ENCODE data around the gene RBMS3. TPM values are rescaled to one million over a fixed set of nuclear protein-coding genes. Genes with fewer than 3 reads are reported as not detected.

RBMS3 gene
- total RNA-seq, 1 experiment from 2014 or later = 0.42 TPM

DNA sequence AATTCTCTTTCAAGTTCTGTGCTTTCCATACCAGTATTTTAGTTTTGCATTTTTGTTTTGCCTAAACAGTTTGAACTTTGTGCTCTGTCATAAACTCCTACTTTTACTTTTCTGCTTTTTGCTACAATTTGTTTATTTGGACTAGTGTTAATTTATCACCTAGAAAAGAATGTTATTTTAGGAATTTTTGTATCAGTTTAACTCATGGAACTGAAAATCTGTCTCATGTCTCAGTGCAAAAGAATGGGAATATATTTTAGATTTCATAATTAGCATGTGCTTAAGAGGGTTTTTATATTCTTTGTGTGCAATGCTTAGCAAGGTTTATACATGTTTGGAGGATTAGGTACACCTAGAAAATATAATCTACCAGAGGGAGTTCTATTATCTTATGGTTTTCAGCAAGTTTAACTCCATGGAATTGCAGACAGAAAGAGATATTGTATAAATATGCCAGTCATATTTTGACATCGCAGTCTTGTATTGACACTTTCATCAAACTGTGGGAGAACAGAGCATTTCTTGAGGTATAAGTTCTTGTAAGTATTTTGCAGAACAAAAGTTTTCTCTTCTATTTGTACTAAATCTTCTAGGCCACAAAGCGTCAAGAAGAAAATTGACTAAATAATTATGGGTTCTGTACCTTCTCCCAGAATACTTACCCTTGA, 409.9 kb downstream of the RBMS3 start:
- no TSS peak for BruUV-seq (replicated peaks)
- Histone ChIP-seq H3K27me3 (ENCODE audit: insufficient read depth, low read length) (no peaks in the 10 kb centered on the region), H3K4me3 (replicated peaks in 1 of 2; ENCODE audit: low read depth in 1 of 2, low read length in 2 of 2) (no peak overlapping the region), H3K9me2 (ENCODE audit: insufficient read depth) (no peaks in the 10 kb centered on the region), H2AFZ (ENCODE audit: low read depth, low read length, poor library complexity, severe bottlenecking) (no peak overlapping the region), H3K4me2 (ENCODE audit: low read length) (no peak overlapping the region), H3K9ac (ENCODE audit: low read length) (no peak overlapping the region), H3K9me3 (ENCODE audit: control insufficient read depth in 1 of 2, insufficient read depth in 1 of 2, low read depth in 1 of 2, low read length in 2 of 2) (no peaks in the 10 kb centered on the region), H3K36me3 (ENCODE audit: control insufficient read depth in 1 of 2, insufficient read depth in 2 of 2, low read length in 2 of 2) (no peaks in the 10 kb centered on the region), H3K27ac (ENCODE audit: low read depth, low read length) (no peak overlapping the region), H3K79me2 (ENCODE audit: insufficient read depth, low read length) (no peaks in the 10 kb centered on the region), H3K4me1 (ENCODE audit: control insufficient read depth in 1 of 2, insufficient read depth in 2 of 2, low read length in 2 of 2) (peaks cover 7 to 26% of the 10 kb centered on the region in 2 experiments), H4K20me1 (ENCODE audit: insufficient read depth) (no peaks in the 10 kb centered on the region)
- POLR2A ChIA-PET = no interaction called here
- intact Hi-C loops (cut with micrococcal nuclease) = no loop called here
- RAD21 ChIA-PET (ENCODE audit: low non-redundant PET in 1 of 2, low total read pairs in 2 of 2, uncharacterized antibody in 2 of 2, unreplicated experiment in 2 of 2) = no interaction called here
- no peak for TF ChIP-seq TCF7L2 (IDR thresholded peaks at IDR 0.05; ENCODE audit: borderline replicate concordance, extremely low read depth, insufficient read depth, insufficient read length)
- TF ChIP-seq, protein P1, sequence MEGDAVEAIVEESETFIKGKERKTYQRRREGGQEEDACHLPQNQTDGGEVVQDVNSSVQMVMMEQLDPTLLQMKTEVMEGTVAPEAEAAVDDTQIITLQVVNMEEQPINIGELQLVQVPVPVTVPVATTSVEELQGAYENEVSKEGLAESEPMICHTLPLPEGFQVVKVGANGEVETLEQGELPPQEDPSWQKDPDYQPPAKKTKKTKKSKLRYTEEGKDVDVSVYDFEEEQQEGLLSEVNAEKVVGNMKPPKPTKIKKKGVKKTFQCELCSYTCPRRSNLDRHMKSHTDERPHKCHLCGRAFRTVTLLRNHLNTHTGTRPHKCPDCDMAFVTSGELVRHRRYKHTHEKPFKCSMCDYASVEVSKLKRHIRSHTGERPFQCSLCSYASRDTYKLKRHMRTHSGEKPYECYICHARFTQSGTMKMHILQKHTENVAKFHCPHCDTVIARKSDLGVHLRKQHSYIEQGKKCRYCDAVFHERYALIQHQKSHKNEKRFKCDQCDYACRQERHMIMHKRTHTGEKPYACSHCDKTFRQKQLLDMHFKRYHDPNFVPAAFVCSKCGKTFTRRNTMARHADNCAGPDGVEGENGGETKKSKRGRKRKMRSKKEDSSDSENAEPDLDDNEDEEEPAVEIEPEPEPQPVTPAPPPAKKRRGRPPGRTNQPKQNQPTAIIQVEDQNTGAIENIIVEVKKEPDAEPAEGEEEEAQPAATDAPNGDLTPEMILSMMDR (IDR thresholded peaks at IDR 0.05 in 2 of 3, conservative IDR thresholded peaks at IDR 0.05 in 1 of 3; ENCODE audit: borderline replicate concordance in 1 of 3, insufficient read depth in 1 of 3, low read depth in 2 of 3, low read length in 2 of 3) = no peak
- TF ChIP-seq, protein P2, sequence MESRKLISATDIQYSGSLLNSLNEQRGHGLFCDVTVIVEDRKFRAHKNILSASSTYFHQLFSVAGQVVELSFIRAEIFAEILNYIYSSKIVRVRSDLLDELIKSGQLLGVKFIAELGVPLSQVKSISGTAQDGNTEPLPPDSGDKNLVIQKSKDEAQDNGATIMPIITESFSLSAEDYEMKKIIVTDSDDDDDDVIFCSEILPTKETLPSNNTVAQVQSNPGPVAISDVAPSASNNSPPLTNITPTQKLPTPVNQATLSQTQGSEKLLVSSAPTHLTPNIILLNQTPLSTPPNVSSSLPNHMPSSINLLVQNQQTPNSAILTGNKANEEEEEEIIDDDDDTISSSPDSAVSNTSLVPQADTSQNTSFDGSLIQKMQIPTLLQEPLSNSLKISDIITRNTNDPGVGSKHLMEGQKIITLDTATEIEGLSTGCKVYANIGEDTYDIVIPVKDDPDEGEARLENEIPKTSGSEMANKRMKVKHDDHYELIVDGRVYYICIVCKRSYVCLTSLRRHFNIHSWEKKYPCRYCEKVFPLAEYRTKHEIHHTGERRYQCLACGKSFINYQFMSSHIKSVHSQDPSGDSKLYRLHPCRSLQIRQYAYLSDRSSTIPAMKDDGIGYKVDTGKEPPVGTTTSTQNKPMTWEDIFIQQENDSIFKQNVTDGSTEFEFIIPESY (IDR thresholded peaks at IDR 0.05; ENCODE audit: extremely low read depth, insufficient replicate concordance, low read length) = no peak
- TF ChIP-seq ELF1 (IDR thresholded peaks at IDR 0.05; ENCODE audit: borderline replicate concordance, low read depth) = no peak
- no peak for TF ChIP-seq ZNF274 (IDR thresholded peaks at IDR 0.05; ENCODE audit: low read depth, low read length)
- TF ChIP-seq EZH2 (IDR thresholded peaks at IDR 0.05) = no peak
- TF ChIP-seq SRF (IDR thresholded peaks at IDR 0.05; ENCODE audit: low read depth) = no peak
- TF ChIP-seq, protein P3, sequence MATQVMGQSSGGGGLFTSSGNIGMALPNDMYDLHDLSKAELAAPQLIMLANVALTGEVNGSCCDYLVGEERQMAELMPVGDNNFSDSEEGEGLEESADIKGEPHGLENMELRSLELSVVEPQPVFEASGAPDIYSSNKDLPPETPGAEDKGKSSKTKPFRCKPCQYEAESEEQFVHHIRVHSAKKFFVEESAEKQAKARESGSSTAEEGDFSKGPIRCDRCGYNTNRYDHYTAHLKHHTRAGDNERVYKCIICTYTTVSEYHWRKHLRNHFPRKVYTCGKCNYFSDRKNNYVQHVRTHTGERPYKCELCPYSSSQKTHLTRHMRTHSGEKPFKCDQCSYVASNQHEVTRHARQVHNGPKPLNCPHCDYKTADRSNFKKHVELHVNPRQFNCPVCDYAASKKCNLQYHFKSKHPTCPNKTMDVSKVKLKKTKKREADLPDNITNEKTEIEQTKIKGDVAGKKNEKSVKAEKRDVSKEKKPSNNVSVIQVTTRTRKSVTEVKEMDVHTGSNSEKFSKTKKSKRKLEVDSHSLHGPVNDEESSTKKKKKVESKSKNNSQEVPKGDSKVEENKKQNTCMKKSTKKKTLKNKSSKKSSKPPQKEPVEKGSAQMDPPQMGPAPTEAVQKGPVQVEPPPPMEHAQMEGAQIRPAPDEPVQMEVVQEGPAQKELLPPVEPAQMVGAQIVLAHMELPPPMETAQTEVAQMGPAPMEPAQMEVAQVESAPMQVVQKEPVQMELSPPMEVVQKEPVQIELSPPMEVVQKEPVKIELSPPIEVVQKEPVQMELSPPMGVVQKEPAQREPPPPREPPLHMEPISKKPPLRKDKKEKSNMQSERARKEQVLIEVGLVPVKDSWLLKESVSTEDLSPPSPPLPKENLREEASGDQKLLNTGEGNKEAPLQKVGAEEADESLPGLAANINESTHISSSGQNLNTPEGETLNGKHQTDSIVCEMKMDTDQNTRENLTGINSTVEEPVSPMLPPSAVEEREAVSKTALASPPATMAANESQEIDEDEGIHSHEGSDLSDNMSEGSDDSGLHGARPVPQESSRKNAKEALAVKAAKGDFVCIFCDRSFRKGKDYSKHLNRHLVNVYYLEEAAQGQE (IDR thresholded peaks at IDR 0.05; ENCODE audit: low read depth) = no peak
- TF ChIP-seq CEBPB (IDR thresholded peaks at IDR 0.05; ENCODE audit: low read depth) = no peak
- TF ChIP-seq JUND (IDR thresholded peaks at IDR 0.05) = no peak
- TF ChIP-seq FOSL1 (IDR thresholded peaks at IDR 0.05; ENCODE audit: low read depth) = no peak
- no peak for TF ChIP-seq EZH2phosphoT487 (IDR thresholded peaks at IDR 0.05; ENCODE audit: borderline replicate concordance)
- no peak for TF ChIP-seq EGR1 (IDR thresholded peaks at IDR 0.05; ENCODE audit: low read depth)
- TF ChIP-seq POLR2A (IDR thresholded peaks at IDR 0.05; ENCODE audit: borderline replicate concordance, extremely low read depth, insufficient read depth, insufficient read length) = no peak
- CTCF ChIA-PET = no interaction called here
- ATAC-seq (no peak), DNase-seq (ENCODE audit: low read depth, low spot score) (no peak)

Data from HCT116 (cell line).